GM12878 (cell line): ENCODE results near the gene AVP. TPM values are rescaled to one million over a fixed set of nuclear protein-coding genes. Genes with fewer than 3 reads are reported as not detected.

Experiments used
- ATAC-seq: fragments of 200-7000 bp; cut with Tn5 transposase; 3 replicates; pipeline ENCODE4 v1.9.1; 2020; ENCODE audit warnings: mild to moderate bottlenecking, moderate library complexity
- BruUV-seq: library from RNA; stranded (reverse); fragments of 400-500 nt; replicated peaks from 2 replicates; lab custom pipeline; 2021; lab: Mats Ljungman, UMichigan
- CTCF ChIA-PET: fragments of 300-600 bp; sonication (Branson Sonifier 250); formaldehyde crosslinking; extraction: SDS; loops from one replicate; lab custom pipeline; 2021; ENCODE audit warnings: inconsistent platforms; lab: Yijun Ruan, JAX
- POLR2A ChIA-PET: fragments of 350-600 bp; formaldehyde crosslinking; extraction: SDS; loops from one replicate; lab custom pipeline; 2021; ENCODE audit warnings: inconsistent platforms; lab: Charles Lee
- RAD21 ChIA-PET: fragments of 300-600 bp; sonication (Branson Sonifier 250); formaldehyde crosslinking; loops from one replicate; lab custom pipeline; 2023; ENCODE audit warnings: antibody characterized with exemption; ENCODE audit not compliant: unreplicated experiment; lab: Charles Lee
- SMC1A ChIA-PET: fragments of 300-600 bp; sonication (Branson Sonifier 250); formaldehyde crosslinking; loops from one replicate; lab custom pipeline; 2023; ENCODE audit not compliant: unreplicated experiment, uncharacterized antibody; lab: Charles Lee
- DNase-seq: peaks from one replicate; pipeline ENCODE4 v3.0.0-alpha.2; 2011; ENCODE audit warnings: low read depth, low spot score
- FAIRE-seq: peaks from 3 replicates; lab custom pipeline; 2011; peaks lifted over from hg19 to GRCh38; lab: Jason Lieb, UNC
- H2AFZ ChIP-seq: 2 replicates; pipeline ENCODE4 v1.6.0; 2011; ENCODE audit warnings: low read depth, low read length, control low read depth; ENCODE audit not compliant: control insufficient read depth
- H3K27ac ChIP-seq: 2 replicates; pipeline ENCODE4 v1.5.1; 2011; ENCODE audit warnings: control low read depth; ENCODE audit not compliant: control insufficient read depth, insufficient read depth
- H3K27me3 ChIP-seq, 2 experiments: replicated peaks in 1 of 2; 2 replicates each; pipeline versions ENCODE4 v1.6.0 to v1.6.1; 2011; ENCODE audit warnings: low read length in 1 of 2; ENCODE audit not compliant: control insufficient read depth in 2 of 2, insufficient read depth in 2 of 2
- H3K36me3 ChIP-seq, 2 experiments: 2 replicates each; pipeline ENCODE4 v1.5.1; 2011; ENCODE audit warnings: low read length in 1 of 2; ENCODE audit not compliant: control insufficient read depth in 2 of 2, insufficient read depth in 2 of 2
- H3K4me1 ChIP-seq: 2 replicates; pipeline ENCODE4 v1.6.1; 2011; ENCODE audit warnings: mild to moderate bottlenecking, low read length, moderate library complexity, mixed read lengths; ENCODE audit not compliant: control insufficient read depth, insufficient read depth
- H3K4me2 ChIP-seq: 2 replicates; pipeline ENCODE4 v1.6.0; 2011; ENCODE audit warnings: control low read depth; ENCODE audit not compliant: control insufficient read depth, insufficient read depth
- H3K4me3 ChIP-seq: fragments of 200-600 bp; sonication (generic); 2 replicates; pipeline ENCODE4 v1.5.1; 2016
- H3K79me2 ChIP-seq: 2 replicates; pipeline ENCODE4 v1.6.0; 2011; ENCODE audit warnings: low read length; ENCODE audit not compliant: control insufficient read depth, insufficient read depth
- H3K9ac ChIP-seq: 2 replicates; pipeline ENCODE4 v1.8.0; 2011; ENCODE audit warnings: low read length, control low read depth, mixed read lengths; ENCODE audit not compliant: control insufficient read depth, insufficient read depth
- H3K9me3 ChIP-seq: replicated peaks from 3 replicates; pipeline ENCODE4 v1.5.1; 2011; ENCODE audit warnings: mild to moderate bottlenecking, low read length; ENCODE audit not compliant: control insufficient read depth, insufficient read depth
- H4K20me1 ChIP-seq: 2 replicates; pipeline ENCODE4 v1.6.0; 2011; ENCODE audit not compliant: control insufficient read depth, insufficient read depth
- DPF2 ChIP-seq: fragments of 450-650 bp; IDR thresholded peaks from 2 replicates; pipeline ENCODE4 v1.6.1; 2017; ENCODE audit warnings: mild to moderate bottlenecking
- HCFC1 ChIP-seq: fragments of 150-350 bp; IDR thresholded peaks from 2 replicates; pipeline ENCODE4 v1.6.1; 2014; ENCODE audit warnings: low read length
- SRF ChIP-seq, 2 experiments: IDR thresholded peaks; 2 replicates each; pipeline ENCODE4 v1.6.1; 2011; ENCODE audit warnings: low read depth in 2 of 2, low read length in 2 of 2, mild to moderate bottlenecking in 1 of 2, moderate library complexity in 1 of 2
- TAF1 ChIP-seq: IDR thresholded peaks from 2 replicates; pipeline ENCODE4 v1.6.1; 2011; ENCODE audit warnings: mild to moderate bottlenecking, low read depth, low read length, borderline replicate concordance
- ZNF687 ChIP-seq: fragments of 450-650 bp; IDR thresholded peaks from 2 replicates; pipeline ENCODE4 v1.6.1; 2017; ENCODE audit warnings: mild to moderate bottlenecking, moderate library complexity
- WGBS: methylation state at CpG from one replicate; pipeline ENCODE4 v1.1.6; 2016; ENCODE audit warnings: low lambda C conversion rate; ENCODE audit not compliant: insufficient replicate concordance, insufficient coverage; ENCODE audit errors: missing lambda C conversion rate; 5-methylcytosine and 5-hydroxymethylcytosine counted together
- in situ Hi-C: fragments of 300-500 bp; cut with MboI; formaldehyde crosslinking; loops from 9 replicates; pipeline ENCODE4 v1.14.3; 2018; ENCODE audit warnings: mixed read lengths
- intact Hi-C: fragments of 100-400 bp; cut with micrococcal nuclease; formaldehyde crosslinking; loops from one replicate; pipeline ENCODE4 v1.14.2; 2022; ENCODE audit not compliant: unreplicated experiment
- polyA plus RNA-seq, 11 experiments: library from polyadenylated mRNA; depleted of rRNA in 4 of 11; unstranded in 6 of 11; stranded (reverse) in 5 of 11; fragments of >200 nt; fragmentation: Nextera tagmentation in 4 of 11; fragmentation: Illumina TruSeq in 1 of 11; extraction: Ambion mirVana in 4 of 11; extraction: Trizol in 1 of 11; gene quantifications; 1 replicate in 1 of 11; 2 replicates in 10 of 11; pipeline versions ENCODE4 v1.2.1 to v1.2.3, GENCODE V29; 2011 to 2016; ENCODE audit warnings: inconsistent platforms in 2 of 11, missing spikeins in 2 of 11, low read depth in 1 of 11
- total RNA-seq, 4 experiments: library from RNA; depleted of rRNA in 3 of 4; stranded (reverse); fragments of >200 nt in 3 of 4; fragmentation: Illumina TruSeq in 1 of 4; extraction: Trizol in 1 of 4; gene quantifications; 2 replicates each; pipeline versions ENCODE4 v1.2.1 to v1.2.3, GENCODE V29; 2013 to 2021
- TF ChIP-seq, protein P1 (sequence below): fragments of 150-350 bp; IDR thresholded peaks from 2 replicates; pipeline ENCODE4 v1.6.1; 2016; ENCODE audit warnings: low read depth, low read length

AVP gene
- total and polyA plus RNA-seq, 10 of the 15 experiments (the other 5 are each of a cell fraction or from before 2014, with no cell fraction given), result not detected

DNA sequence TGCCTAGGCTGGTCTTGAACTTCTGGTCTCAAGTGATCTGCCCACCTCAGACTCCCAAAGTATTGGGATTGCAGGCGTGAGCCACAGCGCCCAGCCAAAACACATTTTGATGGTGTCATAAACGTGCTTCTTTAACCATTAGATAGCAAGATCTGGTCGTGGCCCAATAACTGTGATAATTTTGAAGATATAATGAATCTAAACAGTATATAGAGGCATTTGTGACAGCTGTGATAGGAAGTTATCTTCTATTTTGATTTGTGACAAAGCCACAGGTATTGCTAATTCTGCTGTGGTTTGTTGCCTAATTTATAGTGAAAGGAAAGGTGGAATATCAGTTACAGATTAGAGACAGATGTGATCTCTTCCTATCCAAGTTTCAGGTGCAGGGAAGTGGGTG lies 13.8 kb downstream of the AVP start:
- in situ Hi-C loops (no loop called here), intact Hi-C loops (no loop called here)
- H3K9me3 ChIP-seq, result no peaks in the 10 kb centered on the region; the same call in 2 of the 3 replicates
- DNase-seq, result no peak
- H3K36me3 ChIP-seq, result no peaks in the 10 kb centered on the region
- FAIRE-seq, result no peak
- no peaks in the 10 kb centered on the region for H4K20me1 ChIP-seq
- H3K9ac ChIP-seq, result no peak overlapping the region
- SMC1A ChIA-PET, result no interaction called here
- H2AFZ ChIP-seq, result no peak overlapping the region
- 47% methylated on average over 4 of the region's 4 CpGs for WGBS
- CTCF ChIA-PET, result interaction anchor here (1.7 kb wide), 1 partner anchor 43 kb away, joined by 4 read pairs; no protein-coding TSS in a partner anchor
- RAD21 ChIA-PET, result no interaction called here
- TF ChIP-seq, protein P1, sequence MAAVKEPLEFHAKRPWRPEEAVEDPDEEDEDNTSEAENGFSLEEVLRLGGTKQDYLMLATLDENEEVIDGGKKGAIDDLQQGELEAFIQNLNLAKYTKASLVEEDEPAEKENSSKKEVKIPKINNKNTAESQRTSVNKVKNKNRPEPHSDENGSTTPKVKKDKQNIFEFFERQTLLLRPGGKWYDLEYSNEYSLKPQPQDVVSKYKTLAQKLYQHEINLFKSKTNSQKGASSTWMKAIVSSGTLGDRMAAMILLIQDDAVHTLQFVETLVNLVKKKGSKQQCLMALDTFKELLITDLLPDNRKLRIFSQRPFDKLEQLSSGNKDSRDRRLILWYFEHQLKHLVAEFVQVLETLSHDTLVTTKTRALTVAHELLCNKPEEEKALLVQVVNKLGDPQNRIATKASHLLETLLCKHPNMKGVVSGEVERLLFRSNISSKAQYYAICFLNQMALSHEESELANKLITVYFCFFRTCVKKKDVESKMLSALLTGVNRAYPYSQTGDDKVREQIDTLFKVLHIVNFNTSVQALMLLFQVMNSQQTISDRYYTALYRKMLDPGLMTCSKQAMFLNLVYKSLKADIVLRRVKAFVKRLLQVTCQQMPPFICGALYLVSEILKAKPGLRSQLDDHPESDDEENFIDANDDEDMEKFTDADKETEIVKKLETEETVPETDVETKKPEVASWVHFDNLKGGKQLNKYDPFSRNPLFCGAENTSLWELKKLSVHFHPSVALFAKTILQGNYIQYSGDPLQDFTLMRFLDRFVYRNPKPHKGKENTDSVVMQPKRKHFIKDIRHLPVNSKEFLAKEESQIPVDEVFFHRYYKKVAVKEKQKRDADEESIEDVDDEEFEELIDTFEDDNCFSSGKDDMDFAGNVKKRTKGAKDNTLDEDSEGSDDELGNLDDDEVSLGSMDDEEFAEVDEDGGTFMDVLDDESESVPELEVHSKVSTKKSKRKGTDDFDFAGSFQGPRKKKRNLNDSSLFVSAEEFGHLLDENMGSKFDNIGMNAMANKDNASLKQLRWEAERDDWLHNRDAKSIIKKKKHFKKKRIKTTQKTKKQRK, result no peak
- no peak for TF ChIP-seq TAF1
- no peak for TF ChIP-seq HCFC1
- no peak for TF ChIP-seq ZNF687
- no peak for TF ChIP-seq SRF (IDR thresholded peaks at IDR 0.05; ENCODE audit: low read depth in 2 of 2, low read length in 2 of 2)
- no peak for TF ChIP-seq DPF2
- no peak overlapping the region for H3K4me2 ChIP-seq
- H3K4me3 ChIP-seq, result no peak overlapping the region
- H3K79me2 ChIP-seq, result no peaks in the 10 kb centered on the region
- no peak for ATAC-seq
- H3K27me3 ChIP-seq, result peaks cover 0 to 2% of the 10 kb centered on the region in 2 experiments; a peak in 3 of 4 replicates
- BruUV-seq, result no TSS peak
- H3K27ac ChIP-seq, result no peak overlapping the region
- POLR2A ChIA-PET, result no interaction called here
- peaks cover 14% of the 10 kb centered on the region for H3K4me1 ChIP-seq
